ENCODE results near the gene DNM1.
A peak's percentile ranks its signal among the peaks of the same experiment; 100 is the strongest.
"Not testable (repeated sequence)": the region's sequence is repeated elsewhere in the genome, so short reads cannot be mapped to it uniquely, and the experiment has no call there.

The DNM1 gene

GRCh38 chr9:128178806-128179431 lies 24.3 kb upstream of the DNM1 start:
- DNase-seq: no peak

- no peak for DNase-seq
Measured at GRCh38 chr9:128180001-128180400, 23.2 kb upstream of the DNM1 start.

- DNase-seq: no peak
Measured at GRCh38 chr9:128180447-128180846, 22.7 kb upstream of the DNM1 start.

GRCh38 chr9:128181480-128181879 lies 21.7 kb upstream of the DNM1 start:
- not testable (repeated sequence) for DNase-seq

GRCh38 chr9:128182893-128183588 lies 20.1 kb upstream of the DNM1 start:
- DNase-seq: no peak

GRCh38 chr9:128185979-128186965 lies 16.9 kb upstream of the DNM1 start:
- DNase-seq: no peak

GRCh38 chr9:128187361-128187760 lies 15.8 kb upstream of the DNM1 start:
- no peak for DNase-seq

- DNase-seq: no peak
Measured at GRCh38 chr9:128188209-128188608, 15.0 kb upstream of the DNM1 start.

- DNase-seq: no peak
Measured at GRCh38 chr9:128190013-128190412, 13.2 kb upstream of the DNM1 start.

- no peak for DNase-seq
Measured at GRCh38 chr9:128190516-128191405, 12.4 kb upstream of the DNM1 start.

GRCh38 chr9:128191406-128192046 lies 11.7 kb upstream of the DNM1 start, which contains the start of gene CIZ1:
CIZ1 (minus strand) TSS chr9:128191572; CDS start chr9:128190857, 715 bp downstream.
- DNase-seq: peak; percentile 57 to 63

GRCh38 chr9:128192601-128193371 lies 10.4 kb upstream of the DNM1 start:
- no peak for DNase-seq

GRCh38 chr9:128193469-128194096 lies 9.6 kb upstream of the DNM1 start:
- DNase-seq: no peak

- no peak for DNase-seq
Measured at GRCh38 chr9:128201441-128202369, 1.5 kb upstream of the DNM1 start.

- no peak for DNase-seq
Measured at GRCh38 chr9:128202648-128203023, 543 bp upstream of the DNM1 start.

- no peak for DNase-seq
Measured at GRCh38 chr9:128203707-128204551, 750 bp downstream of the DNM1 start.

GRCh38 chr9:128204858-128205257 lies 1.7 kb downstream of the DNM1 start:
- DNase-seq: no peak

- DNase-seq: no peak
Measured at GRCh38 chr9:128205296-128205944, 2.2 kb downstream of the DNM1 start.

Data from activated CD4-positive, alpha-beta T cell treated with anti-CD3 and anti-CD28 coated beads, Interleukin-2, amount 50 U/mL, for 4 hours (primary cell).